HG02610 (cell line): ENCODE data around the gene FANK1.

Experiments
- ATAC-seq: cut with Tn5 transposase; IDR thresholded peaks from one replicate; pipeline ENCODE4 v1.9.1; 2021; ENCODE audit warnings: mild to moderate bottlenecking, moderate library complexity; ENCODE audit not compliant: unreplicated experiment

Gene FANK1, protein sequence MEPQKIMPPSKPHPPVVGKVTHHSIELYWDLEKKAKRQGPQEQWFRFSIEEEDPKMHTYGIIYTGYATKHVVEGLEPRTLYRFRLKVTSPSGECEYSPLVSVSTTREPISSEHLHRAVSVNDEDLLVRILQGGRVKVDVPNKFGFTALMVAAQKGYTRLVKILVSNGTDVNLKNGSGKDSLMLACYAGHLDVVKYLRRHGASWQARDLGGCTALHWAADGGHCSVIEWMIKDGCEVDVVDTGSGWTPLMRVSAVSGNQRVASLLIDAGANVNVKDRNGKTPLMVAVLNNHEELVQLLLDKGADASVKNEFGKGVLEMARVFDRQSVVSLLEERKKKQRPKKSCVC

DNA sequence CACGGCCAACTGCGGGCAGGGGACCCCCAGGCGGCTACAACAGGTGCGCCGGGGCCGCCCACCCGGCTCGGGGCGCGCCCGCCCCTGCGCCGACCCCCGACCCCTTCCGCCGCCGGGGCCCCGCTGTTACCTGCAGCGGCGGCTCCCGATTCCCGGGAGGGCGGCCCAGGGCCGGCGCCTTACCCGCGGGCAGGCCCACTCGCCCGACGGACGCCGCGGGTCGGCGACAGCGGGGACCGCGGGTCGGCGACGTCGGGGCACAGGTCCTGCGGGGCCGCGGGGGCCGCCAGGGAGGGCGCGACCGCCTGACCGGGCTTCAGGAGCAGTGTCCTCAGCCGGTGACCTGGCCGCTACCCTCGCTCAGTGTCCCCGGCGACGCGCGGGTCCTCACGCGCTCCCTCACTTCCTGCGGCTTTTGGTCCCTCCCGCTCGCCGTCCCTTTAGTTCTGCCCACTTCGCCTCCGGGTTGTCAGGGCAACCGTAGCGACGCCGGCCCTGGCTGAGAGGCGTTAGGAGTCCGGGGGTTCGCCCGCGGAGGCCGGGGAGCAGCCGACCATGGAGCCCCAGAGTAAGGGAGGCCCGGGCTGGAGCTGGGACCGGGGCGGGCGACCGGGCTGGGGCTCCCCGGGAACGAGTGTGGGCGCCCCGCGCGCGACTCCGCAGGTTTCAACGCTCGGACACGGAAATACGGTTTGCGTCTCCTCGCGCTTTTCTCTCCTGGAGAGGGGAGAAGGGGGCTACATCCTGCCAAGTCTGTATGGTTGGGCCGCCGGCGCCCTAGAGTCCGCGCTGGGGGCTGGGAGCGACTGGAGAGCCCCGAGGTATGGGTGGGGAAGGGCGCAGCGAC, at the start of gene FANK1:
TSS of gene FANK1 (plus strand) at position 477 of the 847 bp plus-strand sequence. CDS start at position 556, 79 bp downstream.
- peak; percentile 84 for ATAC-seq

DNA sequence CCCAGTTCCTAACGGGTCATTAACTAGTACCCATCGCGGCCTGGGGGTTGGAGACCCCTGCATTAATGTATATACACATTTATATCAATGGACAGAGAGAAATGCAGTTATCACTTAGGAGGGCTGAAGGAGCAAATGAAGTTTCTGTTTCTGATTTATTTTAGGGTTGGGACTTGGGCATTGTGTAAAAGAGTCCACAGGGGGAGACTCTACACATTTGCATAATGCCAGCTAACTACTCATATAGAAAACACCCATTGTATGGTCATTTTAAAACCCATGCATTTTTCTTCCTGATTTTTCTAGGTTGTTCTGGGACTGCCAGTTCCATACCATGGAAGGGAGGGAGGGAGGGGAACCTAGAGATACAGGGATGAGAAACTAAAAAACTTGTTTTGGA, 49.5 kb upstream of the FANK1 start:
- no peak for ATAC-seq

DNA sequence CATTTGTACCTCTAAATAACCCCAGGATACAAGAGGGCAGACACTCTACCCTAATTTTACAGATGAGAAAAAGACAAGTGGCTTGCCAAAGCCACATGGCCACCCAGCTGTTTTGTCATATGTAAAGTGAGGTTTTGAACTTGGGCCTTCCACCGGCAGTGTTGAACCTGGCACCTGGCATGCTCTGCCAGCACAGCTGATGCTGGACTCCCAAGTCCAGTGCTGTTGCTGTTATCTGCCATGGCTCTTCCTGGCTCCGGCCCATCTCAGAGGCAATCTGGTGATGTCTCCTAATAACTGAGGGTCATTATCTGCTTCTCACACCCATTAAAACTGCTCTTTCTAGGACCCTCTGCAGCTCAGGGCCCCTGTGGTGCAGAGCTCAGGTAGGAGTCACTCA, 48.0 kb upstream of the FANK1 start:
- ATAC-seq, result no peak

DNA sequence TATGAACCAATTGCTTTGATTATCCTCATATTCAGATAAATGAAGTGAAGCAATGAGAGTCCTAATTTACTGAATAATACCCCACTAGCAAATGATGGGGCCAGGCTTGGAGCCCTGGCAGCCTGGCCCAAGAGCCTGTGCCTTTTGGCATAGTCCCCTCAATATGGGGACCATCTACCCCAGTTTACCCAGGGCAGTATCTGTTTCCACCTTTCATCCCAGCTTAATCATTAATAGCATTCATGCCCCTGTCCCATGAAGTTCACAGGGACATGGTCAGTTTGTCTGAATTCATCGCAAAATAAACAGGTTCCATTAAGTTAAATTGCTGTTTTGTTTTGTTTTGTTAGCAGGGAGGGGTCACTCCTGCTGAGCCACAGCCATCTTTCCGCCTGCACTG, 47.5 kb upstream of the FANK1 start:
- no peak for ATAC-seq

DNA sequence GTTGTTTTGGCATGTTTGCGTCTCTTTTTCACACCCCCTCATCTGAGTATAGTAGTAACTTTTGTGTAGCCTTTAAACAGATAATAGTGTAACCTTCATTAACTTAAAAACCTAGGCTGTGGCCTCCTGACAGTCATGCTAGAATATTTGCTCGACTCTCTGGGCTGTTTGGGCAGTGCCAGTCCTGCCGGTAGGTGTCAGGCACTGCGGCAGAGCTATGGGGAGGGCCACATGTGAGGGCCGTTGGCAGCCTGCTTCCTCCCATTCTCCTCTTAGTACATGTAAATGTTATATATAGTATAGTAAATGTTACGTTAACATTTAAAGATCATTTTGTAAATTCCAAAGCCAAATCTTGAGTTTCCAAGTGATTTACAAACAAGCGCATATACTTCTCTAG, 46.9 kb upstream of the FANK1 start:
- ATAC-seq, result no peak

DNA sequence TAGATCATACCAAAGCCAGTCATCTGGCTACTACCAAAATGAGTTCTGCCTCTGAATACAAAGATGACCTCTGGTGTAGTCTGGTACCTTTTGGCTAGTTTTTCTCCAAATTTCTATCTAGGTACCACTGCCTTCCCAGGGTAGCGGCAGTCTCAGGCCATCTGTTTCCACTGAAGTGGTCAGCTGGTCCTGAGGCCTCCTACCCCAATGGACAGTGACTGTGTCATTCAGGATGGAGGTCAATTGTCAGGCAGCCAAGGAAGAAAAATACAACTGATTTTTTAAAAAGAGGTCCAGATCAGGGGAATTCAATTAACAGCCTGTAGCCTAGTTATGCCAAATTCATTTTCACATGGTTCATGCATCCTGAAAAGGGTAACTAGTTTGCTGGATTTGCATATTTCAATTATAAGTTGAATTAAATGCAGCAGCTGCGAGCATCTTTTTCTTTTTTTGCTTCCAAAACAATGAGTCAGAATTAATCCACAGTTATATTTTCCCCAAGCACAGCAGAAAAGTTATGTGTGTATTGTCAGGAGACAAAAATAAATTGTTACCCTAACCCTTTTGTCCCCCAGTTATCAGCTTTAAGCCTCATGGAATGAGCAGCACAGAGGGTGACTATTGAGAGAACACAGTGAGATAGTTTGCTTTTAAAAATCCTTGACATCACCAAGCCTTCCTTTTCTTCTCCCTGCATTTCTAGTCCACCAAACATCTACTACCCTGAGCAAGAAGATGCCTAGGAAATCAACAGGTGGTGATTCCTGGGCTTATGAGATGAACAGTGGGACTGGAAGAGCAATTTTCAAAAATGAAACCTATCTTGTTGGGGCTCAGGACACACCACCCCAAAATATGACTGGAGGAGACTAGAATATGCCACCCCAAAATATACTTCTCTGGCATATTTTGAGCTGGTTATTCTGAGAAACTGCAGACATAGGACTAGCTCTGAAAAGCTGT, 45.3 kb upstream of the FANK1 start:
- no peak for ATAC-seq

DNA sequence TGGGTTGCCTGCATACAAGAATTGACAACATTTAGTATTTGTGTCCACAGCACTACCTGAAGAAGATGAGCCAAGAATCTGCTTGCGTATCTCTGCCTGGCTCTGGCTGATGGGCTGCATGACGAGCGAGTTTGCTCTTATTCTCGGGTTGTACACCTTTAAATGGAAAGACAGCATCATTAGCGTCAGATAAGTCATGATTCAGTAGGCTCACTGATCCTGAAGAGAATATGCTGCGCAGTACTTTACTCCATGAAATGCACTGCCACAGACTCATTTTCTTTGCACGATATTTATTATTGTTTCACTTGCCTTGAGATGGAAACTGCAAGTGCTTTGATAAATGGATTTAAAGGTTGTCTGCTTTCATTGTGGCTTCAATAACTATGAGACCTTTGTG, 43.9 kb upstream of the FANK1 start:
- no peak for ATAC-seq

DNA sequence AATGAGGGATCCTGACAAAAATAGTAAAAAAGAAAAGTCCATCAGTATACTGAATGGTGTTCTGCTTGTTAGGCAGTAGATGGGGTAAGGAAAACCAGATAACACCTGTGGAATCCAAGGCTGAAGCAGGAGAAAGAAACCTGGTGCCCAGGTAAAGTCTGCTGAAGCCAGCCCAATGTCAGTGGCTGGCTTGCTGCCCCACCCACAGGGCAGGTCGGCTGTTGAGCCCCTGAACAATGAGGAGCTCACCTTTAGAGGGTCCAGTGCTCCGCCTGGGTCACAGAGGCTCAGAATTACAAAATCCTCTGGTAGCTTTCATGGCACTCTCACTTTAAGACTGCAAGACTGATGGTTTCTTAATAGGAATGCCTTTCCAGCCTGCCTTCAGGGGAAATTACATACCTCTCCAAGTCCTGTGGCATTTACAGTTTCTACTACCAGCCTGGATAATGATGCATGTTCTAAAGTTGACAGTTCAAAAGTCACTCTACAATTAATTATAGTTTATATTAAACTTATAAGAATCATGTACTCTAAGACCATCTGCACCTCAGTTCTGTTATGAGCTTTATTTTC, 39.1 kb upstream of the FANK1 start:
- ATAC-seq, result no peak

DNA sequence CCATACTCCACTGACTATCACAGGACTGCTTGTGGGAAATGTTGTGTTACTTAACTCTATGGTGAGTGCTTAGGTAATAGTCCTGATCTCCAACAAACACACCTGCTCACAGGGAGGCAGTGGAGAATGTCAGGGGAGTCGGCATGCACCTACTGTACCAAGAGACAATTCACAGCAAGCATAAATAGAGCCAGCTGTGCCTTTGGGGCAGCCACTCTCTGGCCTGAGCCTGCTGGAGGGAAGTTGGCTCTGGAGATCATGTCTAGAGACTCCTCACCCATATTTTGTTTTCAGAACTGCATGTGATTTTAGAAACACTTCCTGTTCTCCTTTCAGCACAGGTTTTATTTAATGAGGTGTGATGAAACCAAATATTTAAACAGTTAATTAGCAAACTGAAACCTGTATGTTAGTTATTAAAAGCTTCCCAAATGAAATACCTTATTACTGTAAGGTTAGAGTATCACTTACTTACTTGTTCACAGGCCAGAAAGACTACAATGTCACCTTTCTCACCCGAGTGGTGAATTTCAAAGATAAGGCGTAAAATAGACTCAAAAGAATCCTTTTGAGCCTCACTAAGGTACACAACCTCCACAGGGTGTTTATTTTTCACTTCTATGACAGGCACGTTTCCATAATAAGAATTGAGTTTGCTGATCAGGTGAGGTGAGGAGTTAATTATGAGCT, 37.1 kb upstream of the FANK1 start:
- ATAC-seq, result no peak

DNA sequence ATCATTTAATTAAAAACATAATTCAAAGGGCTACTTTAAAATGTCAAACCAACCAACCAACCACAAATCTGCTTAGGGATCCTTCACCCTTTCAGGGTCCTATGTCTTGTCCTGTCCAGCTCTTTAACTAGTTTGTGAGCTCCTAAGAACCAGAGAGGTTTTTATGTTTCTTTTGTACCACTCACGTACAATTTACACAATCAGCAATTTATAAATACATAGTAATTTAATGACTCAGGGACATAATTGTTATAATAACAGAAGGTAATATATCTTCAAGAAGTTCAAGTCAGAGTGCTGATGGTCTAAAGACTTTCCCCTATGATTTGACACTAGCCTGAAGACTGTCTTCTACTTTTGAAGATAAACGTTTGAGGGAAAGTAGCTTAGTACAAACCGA, 31.2 kb upstream of the FANK1 start:
- ATAC-seq, result no peak

DNA sequence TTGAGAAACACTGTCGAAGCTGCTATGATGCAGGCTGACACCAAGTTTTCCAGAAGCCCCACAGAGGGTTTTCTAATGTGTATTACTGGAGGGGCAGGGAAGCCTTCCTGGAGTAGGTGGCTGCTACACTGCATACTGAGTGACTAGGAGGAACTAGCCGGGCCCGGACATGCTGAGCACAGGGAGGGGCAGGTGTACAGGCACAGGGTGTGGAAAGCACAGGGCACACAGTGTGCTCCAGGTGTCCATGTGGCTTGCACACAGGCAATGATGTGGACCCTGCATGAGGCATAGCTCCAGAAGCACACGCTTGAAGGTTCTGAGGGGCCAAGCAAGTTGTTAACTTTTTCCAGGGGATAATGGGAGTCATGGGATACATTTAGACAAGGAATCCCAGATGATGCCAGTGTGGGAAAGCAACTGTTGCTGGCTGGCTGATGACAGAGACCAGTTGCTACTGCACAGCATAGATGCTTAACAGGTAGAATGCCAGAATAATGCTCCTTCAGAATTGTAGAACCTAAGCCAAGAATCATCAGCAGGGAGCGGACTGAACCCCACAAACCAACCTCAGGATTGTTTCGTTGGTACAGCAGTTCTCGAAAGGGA, 29.8 kb upstream of the FANK1 start:
- no peak for ATAC-seq

DNA sequence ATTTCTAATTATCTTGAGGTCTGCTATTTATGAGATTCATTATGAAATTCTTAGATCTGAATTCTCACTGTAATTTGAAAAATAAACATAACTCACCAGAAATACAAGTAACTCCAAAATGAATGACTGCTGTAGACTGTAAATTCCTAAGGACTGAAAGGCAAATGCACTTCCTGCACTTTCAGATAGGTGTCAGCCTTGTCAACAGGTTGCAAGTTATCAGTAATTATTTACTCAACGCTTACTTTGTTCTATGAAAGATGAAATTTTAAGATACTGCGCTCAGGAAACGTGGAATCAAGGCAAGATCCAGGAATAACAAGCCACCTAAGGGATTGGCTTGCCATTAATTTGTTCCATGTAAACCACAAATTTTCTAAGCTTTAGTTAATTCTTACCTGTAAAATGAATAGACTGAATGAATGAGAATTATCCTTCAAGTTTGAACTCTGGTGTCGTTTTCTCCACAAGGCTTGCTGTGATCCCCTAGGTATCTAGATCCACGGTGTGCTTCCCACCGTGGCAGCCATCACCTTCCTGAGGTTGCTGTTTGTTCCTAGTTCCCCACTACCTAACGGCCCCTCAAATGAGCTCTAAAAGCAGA, 27.9 kb upstream of the FANK1 start:
- ATAC-seq, result no peak

DNA sequence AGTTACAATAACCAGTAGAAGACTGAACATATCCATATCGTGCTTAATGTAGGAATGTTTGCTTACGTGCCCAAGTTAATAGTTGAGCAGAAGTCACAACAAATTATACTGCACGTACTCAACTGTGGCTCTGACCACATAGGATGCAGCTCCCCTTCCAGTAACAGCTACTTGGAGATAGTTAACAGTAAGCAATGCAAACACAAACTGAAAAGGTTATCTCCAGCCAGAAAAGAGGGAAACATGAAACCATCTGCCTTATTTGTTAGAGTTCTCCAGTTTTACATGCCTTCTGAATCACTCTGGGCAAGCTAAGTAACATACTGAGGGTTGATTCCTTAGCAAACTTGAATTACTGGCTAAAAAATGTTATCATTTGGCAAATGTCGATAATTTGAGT, 25.0 kb upstream of the FANK1 start:
- ATAC-seq, result no peak

DNA sequence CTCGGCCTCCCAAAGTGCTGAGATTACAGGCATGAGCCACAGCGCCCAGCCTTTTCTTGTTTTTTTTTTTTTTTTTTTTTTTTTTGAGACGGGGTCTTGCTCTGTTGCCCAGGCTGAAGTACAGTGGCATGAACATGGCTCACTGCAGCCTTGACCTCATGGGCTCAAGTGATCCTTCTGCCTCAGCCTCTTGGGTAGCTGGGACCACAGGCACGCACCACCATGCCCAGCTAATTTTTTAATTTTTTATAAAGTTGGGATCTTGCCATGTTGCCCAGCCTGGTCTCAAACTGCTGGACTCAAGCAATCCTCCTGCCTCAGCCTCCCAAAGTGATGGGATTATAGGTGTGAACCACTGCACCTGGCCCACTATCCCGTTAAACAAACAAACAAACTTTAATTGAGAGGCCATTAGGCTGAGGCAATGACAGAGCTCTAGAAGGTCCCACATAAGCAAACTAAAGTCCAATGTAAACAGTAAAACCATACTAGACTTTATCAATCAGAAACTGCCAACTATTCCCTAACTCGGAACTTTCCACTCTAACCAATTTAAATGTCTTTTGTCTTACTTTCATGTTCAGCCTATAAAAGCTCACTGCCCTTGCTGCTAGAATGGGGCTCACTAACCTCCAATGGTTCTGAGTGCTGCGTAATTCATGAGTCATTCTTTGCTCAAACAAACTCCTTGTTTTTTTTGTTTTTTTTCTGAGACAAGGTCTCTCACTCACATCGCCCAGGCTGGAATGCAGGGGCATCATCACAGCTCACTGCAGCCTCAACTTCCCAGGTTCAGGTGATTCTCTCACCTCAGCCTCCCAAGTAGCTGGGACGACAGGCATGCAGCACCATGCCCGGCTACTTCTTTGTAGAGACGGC, 17.2 kb upstream of the FANK1 start:
- ATAC-seq, result no peak

DNA sequence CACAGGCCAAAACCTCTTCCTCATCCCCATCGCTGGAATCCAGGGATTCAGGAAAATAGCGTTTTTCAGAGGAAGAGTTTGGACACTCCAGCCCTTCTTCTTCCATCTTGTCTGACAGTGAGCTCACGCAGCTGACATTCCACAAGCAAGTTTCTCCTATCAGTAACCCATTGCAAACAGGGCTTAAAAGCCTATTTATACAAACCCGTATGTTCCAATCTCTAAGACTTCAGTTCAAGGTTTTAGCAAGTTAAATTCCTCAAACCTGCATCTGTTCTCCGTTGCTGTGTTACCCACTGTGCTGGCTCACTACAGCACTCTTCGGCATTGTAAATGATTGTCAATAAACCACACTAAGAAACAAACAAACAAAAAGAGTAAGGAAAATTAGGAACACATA, 15.6 kb upstream of the FANK1 start:
- ATAC-seq, result no peak

DNA sequence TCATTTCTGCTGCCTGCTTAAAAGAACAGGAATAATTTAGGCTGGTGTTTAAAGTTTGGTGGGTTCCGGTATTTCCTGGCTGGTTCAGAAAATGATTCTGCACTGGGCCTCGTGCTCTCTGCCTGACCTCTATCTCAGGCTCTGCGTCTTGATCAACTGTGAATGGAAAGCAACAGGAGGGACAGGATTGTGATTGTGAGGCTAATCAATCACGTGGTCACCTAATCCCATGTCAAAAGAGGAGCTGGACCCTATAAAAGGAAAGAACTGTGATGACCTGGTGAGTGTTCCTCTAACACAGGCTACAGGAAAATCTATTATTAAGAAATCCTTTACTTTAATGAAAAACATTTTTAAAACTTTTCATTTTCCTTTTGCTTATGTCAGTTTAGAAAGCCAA, 15.2 kb upstream of the FANK1 start, which contains the start of gene DHX32:
TSS of gene DHX32 (minus strand) at position 101 of the 400 bp plus-strand sequence. CDS start 468 bp downstream, outside the sequence.
- no peak for ATAC-seq

DNA sequence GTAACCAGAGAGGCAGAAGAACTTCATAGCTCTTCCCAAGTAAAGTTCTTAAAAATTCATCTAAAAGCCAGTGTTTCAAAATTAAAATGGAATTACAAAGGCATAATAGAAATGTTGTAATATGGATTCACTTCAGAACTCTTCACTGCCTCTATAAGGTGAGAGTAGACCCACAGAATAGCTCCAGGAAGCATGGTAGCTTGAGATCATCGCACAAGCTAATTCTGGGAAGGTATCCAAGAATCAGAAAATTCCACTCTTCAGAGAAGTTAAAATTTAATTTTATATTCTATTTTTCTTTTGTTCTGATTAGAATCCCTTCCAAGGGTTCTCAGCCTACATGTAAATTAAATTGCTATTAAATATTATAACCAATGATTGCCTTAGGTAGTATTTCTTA, 13.8 kb upstream of the FANK1 start:
- no peak for ATAC-seq

DNA sequence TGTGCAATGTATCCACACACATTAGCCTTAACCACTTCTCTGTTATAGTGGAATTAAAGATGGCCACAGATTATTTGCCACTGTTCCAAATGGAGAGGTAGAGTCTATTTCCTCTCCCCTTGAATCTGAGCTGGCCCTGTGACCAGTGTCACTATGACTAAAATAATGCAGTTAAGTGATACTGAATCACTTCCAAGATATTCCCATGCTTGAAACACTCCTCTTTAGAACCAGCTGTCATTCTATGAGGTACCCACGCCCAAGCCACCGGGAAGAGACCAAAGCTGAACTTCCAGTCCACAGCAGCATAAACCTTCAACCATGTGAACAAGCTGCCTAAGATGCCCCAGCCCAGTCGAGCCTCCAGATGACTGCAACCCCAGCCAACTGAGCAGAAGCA, 13.2 kb upstream of the FANK1 start:
- no peak for ATAC-seq
